ENCODE measurements around the gene FRYL. TPM values are rescaled to one million over a fixed set of nuclear protein-coding genes. Genes with fewer than 3 reads are reported as not detected.

FRYL gene
- total and polyA plus RNA-seq, 2 of the 13 experiments (the other 11 are each of a cell fraction or from before 2014, with no cell fraction given), result 9.7 to 19.6 TPM

DNA sequence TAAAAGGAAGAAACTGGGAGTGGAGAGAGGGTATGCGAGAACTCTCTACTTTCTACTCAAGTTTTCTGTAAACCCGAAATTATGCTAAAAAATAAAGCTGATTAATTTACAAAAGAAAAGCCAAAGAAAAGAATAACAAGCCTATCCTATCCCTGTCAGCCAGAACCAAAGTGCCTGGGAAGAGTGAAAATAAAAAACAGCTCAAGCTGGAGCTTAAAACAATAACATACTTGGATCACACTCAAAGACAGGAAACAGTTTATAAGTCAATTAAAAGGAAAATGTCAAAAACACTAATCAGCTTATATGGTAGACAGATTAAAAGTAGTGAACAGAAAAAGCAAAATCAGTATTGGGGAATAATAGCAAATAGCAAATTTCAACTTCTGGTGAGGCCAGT, 139.4 kb downstream of the FRYL start:
- ChIA-PET POLR2A (no interaction called here), CTCF (ENCODE audit: low intra/inter-chr PET ratio, low total read pairs) (no interaction called here)
- Histone ChIP-seq H3K79me2 (ENCODE audit: insufficient read depth, low read length) (no peaks in the 10 kb centered on the region), H3K4me3 (replicated peaks in 1 of 3; ENCODE audit: insufficient read depth in 1 of 3, low read depth in 2 of 3, low read length in 3 of 3) (no peak overlapping the region), H3K27me3 (ENCODE audit: control insufficient read depth in 1 of 2, insufficient read depth in 2 of 2, low read length in 2 of 2) (no peaks in the 10 kb centered on the region), H4K20me1 (ENCODE audit: insufficient read depth, low read length) (no peaks in the 10 kb centered on the region), H3K4me2 (ENCODE audit: low read depth, low read length) (no peak overlapping the region), H3K9me3 (ENCODE audit: low read length) (no peaks in the 10 kb centered on the region), H3K9ac (ENCODE audit: insufficient read depth, low read depth, low read length) (no peak overlapping the region), H2AFZ (ENCODE audit: low read length) (no peak overlapping the region), H3K36me3 (replicated peaks in 1 of 2; ENCODE audit: control insufficient read depth in 1 of 2, insufficient read depth in 2 of 2, low read length in 2 of 2) (no peaks in the 10 kb centered on the region), H3K4me1 (ENCODE audit: insufficient read depth, low read length) (0 out of 2 replicates have a peak, but pooled peaks cover 8% of the 10 kb centered on the region), H3K27ac (ENCODE audit: extremely low read length, insufficient read depth, low read length) (no peak overlapping the region)
- TF ChIP-seq SP140L (CRISPR knock-in tag; IDR thresholded peaks at IDR 0.05; ENCODE audit: borderline replicate concordance) (no peak), MEIS2 (CRISPR knock-in tag; IDR thresholded peaks at IDR 0.05) (no peak), SNAPC5 (CRISPR knock-in tag; IDR thresholded peaks at IDR 0.05; ENCODE audit: borderline replicate concordance) (no peak)
- intact Hi-C loops (cut with micrococcal nuclease; ENCODE audit: unreplicated experiment) (no loop called here), in situ Hi-C loops (cut with HindIII; ENCODE audit: extremely low pct_ligation_motif_present, low pct_unique_long_range_greater_than_20kb) (no loop called here)
- BruUV-seq (replicated peaks), result no TSS peak
- no peak for FAIRE-seq
- no peak for DNase-seq (ENCODE audit: low spot score)
- no peak for ATAC-seq
- WGBS (ENCODE audit: low lambda C conversion rate), result 89% methylated on average over 2 of the region's 2 CpGs

DNA sequence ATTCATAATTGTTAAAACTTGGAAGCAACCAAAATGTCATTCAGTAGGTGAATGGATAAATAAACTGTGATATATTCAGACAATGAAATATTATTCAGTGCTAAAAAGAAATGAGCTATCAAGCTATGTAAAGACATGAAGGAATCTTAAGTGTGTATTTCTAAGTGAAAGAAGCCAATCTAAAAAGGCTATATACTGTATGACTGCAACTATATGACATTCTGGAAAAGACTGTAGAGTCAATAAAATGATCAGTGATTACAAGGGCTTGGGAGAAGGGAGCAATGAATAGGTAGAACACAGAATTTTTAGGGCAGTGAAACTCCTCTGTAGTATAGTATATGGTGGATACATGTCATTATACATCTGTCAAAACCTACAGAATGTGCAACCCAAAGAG, 139.9 kb downstream of the FRYL start:
- no peaks in the 10 kb centered on the region for H3K27me3 ChIP-seq (ENCODE audit: control insufficient read depth in 1 of 2, insufficient read depth in 2 of 2, low read length in 2 of 2)
- POLR2A ChIA-PET, result no interaction called here
- no peaks in the 10 kb centered on the region for H4K20me1 ChIP-seq (ENCODE audit: insufficient read depth, low read length)
- no peaks in the 10 kb centered on the region for H3K79me2 ChIP-seq (ENCODE audit: insufficient read depth, low read length)
- H3K27ac ChIP-seq (ENCODE audit: extremely low read length, insufficient read depth, low read length), result no peak overlapping the region
- no peak overlapping the region for H3K4me3 ChIP-seq (replicated peaks in 1 of 3; ENCODE audit: insufficient read depth in 1 of 3, low read depth in 2 of 3, low read length in 3 of 3)
- no peaks in the 10 kb centered on the region for H3K36me3 ChIP-seq (replicated peaks in 1 of 2; ENCODE audit: control insufficient read depth in 1 of 2, insufficient read depth in 2 of 2, low read length in 2 of 2)
- no TSS peak for BruUV-seq (replicated peaks)
- no peak overlapping the region for H2AFZ ChIP-seq (ENCODE audit: low read length)
- no peak for FAIRE-seq
- CTCF ChIA-PET (ENCODE audit: low intra/inter-chr PET ratio, low total read pairs), result no interaction called here
- no peak for DNase-seq (ENCODE audit: low spot score)
- H3K4me2 ChIP-seq (ENCODE audit: low read depth, low read length), result no peak overlapping the region
- H3K9ac ChIP-seq (ENCODE audit: insufficient read depth, low read depth, low read length), result no peak overlapping the region
- TF ChIP-seq CREB1 (IDR thresholded peaks at IDR 0.05) (no peak), CREB1 (CRISPR knock-in tag; IDR thresholded peaks at IDR 0.05) (no peak), ZNF382 (CRISPR knock-in tag; IDR thresholded peaks at IDR 0.05; ENCODE audit: borderline replicate concordance) (no peak)
- intact Hi-C loops (cut with micrococcal nuclease; ENCODE audit: unreplicated experiment), result no loop called here
- H3K9me3 ChIP-seq (ENCODE audit: low read length), result no peaks in the 10 kb centered on the region
- in situ Hi-C loops (cut with HindIII; ENCODE audit: extremely low pct_ligation_motif_present, low pct_unique_long_range_greater_than_20kb), result no loop called here
- ATAC-seq, result no peak
- H3K4me1 ChIP-seq (ENCODE audit: insufficient read depth, low read length), result 0 out of 2 replicates have a peak, but pooled peaks cover 11% of the 10 kb centered on the region

Data from HepG2 (cell line).